ENCODE data around the gene KRTAP12-3.
A peak's percentile ranks its signal among the peaks of the same experiment; 100 is the strongest.
"Not testable (repeated sequence)": the region's sequence is repeated elsewhere in the genome, so short reads cannot be mapped to it uniquely, and the experiment has no call there.

KRTAP12-3 gene

GRCh38 chr21:44686000-44686781 is 28.5 kb downstream of the KRTAP12-3 start:
- DNase-seq (ENCODE audit: extremely low spot score) = no peak
- POLR2A ChIA-PET = no interaction called here
- CTCF ChIA-PET = no interaction called here
- TF ChIP-seq TARDBP (IDR thresholded peaks at IDR 0.05) (no peak), FOXM1 (IDR thresholded peaks at IDR 0.05; ENCODE audit: borderline replicate concordance) (no peak), LEF1 (IDR thresholded peaks at IDR 0.05; ENCODE audit: borderline replicate concordance) (no peak), ARNT (IDR thresholded peaks at IDR 0.05) (no peak), HDGF (IDR thresholded peaks at IDR 0.05; ENCODE audit: borderline replicate concordance) (no peak), BHLHE40 (IDR thresholded peaks at IDR 0.05; ENCODE audit: borderline replicate concordance) (no peak), SP1 (IDR thresholded peaks at IDR 0.05) (no peak), SUZ12 (IDR thresholded peaks at IDR 0.05) (no peak), ELF4 (IDR thresholded peaks at IDR 0.05) (no peak), PKNOX1 (IDR thresholded peaks at IDR 0.05) (no peak), FOXK2 (IDR thresholded peaks at IDR 0.05) (no peak), FOXA1 (IDR thresholded peaks at IDR 0.05) (no peak), CTBP1 (IDR thresholded peaks at IDR 0.05; ENCODE audit: borderline replicate concordance) (no peak), NFRKB (IDR thresholded peaks at IDR 0.05) (no peak)

GRCh38 chr21:44686843-44687561 is 29.3 kb downstream of the KRTAP12-3 start:
- TF ChIP-seq NFRKB (IDR thresholded peaks at IDR 0.05) (no peak), SUZ12 (IDR thresholded peaks at IDR 0.05) (no peak), ELF4 (IDR thresholded peaks at IDR 0.05) (no peak), CTBP1 (IDR thresholded peaks at IDR 0.05; ENCODE audit: borderline replicate concordance) (no peak), PKNOX1 (IDR thresholded peaks at IDR 0.05) (no peak), TARDBP (IDR thresholded peaks at IDR 0.05) (no peak), FOXA1 (IDR thresholded peaks at IDR 0.05) (no peak), HDGF (IDR thresholded peaks at IDR 0.05; ENCODE audit: borderline replicate concordance) (no peak), BHLHE40 (IDR thresholded peaks at IDR 0.05; ENCODE audit: borderline replicate concordance) (no peak), FOXM1 (IDR thresholded peaks at IDR 0.05; ENCODE audit: borderline replicate concordance) (no peak)
- POLR2A ChIA-PET = no interaction called here
- DNase-seq (ENCODE audit: extremely low spot score) = no peak
- CTCF ChIA-PET = no interaction called here

GRCh38 chr21:44687671-44688070 is 29.9 kb downstream of the KRTAP12-3 start:
- no peak for DNase-seq (ENCODE audit: extremely low spot score)
- TF ChIP-seq LEF1 (IDR thresholded peaks at IDR 0.05; ENCODE audit: borderline replicate concordance) (no peak), PKNOX1 (IDR thresholded peaks at IDR 0.05) (peak; percentile 61; the same call in 1 of the 2 replicates)
- ChIA-PET CTCF (no interaction called here), POLR2A (no interaction called here)

GRCh38 chr21:44689740-44690139 is 32.0 kb downstream of the KRTAP12-3 start:
- CTCF ChIA-PET; DNase-seq (ENCODE audit: extremely low spot score); POLR2A ChIA-PET: not testable (repeated sequence)

- POLR2A ChIA-PET = no interaction called here
- no peak for DNase-seq (ENCODE audit: extremely low spot score)
- TF ChIP-seq FOXM1 (IDR thresholded peaks at IDR 0.05; ENCODE audit: borderline replicate concordance) = no peak
- TF ChIP-seq SP1 (IDR thresholded peaks at IDR 0.05) = no peak
- no peak for TF ChIP-seq SUZ12 (IDR thresholded peaks at IDR 0.05)
- no peak for TF ChIP-seq ELF4 (IDR thresholded peaks at IDR 0.05)
- TF ChIP-seq BHLHE40 (IDR thresholded peaks at IDR 0.05; ENCODE audit: borderline replicate concordance) = no peak
- no peak for TF ChIP-seq ARNT (IDR thresholded peaks at IDR 0.05)
- TF ChIP-seq PKNOX1 (IDR thresholded peaks at IDR 0.05) = no peak
- no peak for TF ChIP-seq FOXA1 (IDR thresholded peaks at IDR 0.05)
- no peak for TF ChIP-seq LEF1 (IDR thresholded peaks at IDR 0.05; ENCODE audit: borderline replicate concordance)
- no peak for TF ChIP-seq ZNF384 (IDR thresholded peaks at IDR 0.05)
- TF ChIP-seq CTBP1 (IDR thresholded peaks at IDR 0.05; ENCODE audit: borderline replicate concordance) = no peak
- TF ChIP-seq HDGF (IDR thresholded peaks at IDR 0.05; ENCODE audit: borderline replicate concordance) = no peak
- TF ChIP-seq NFRKB (IDR thresholded peaks at IDR 0.05) = no peak
- TF ChIP-seq FOXK2 (IDR thresholded peaks at IDR 0.05) = no peak
- TF ChIP-seq L3MBTL2 (conservative IDR thresholded peaks at IDR 0.05) = no peak
- CTCF ChIA-PET = no interaction called here
These were observed 34.0 kb downstream of the KRTAP12-3 start for GRCh38 chr21:44691686-44692085.

Data from HEK293T (cell line).